ENCODE measurements around the gene EBLN2. TPM values are rescaled to one million over a fixed set of nuclear protein-coding genes. Genes with fewer than 3 reads are reported as not detected.

The EBLN2 gene
- total and polyA plus RNA-seq, 3 donors from 2014 or later: 1.9 to 12.8 (median 10.5) TPM

- H3K27ac ChIP-seq: no peak overlapping the region
- WGBS, 2 donors: 65 to 73% methylated on average over 20 of the region's 20 CpGs
- no peak for TF ChIP-seq CTCF (IDR thresholded peaks at IDR 0.05)
- no peak for TF ChIP-seq POLR2A (IDR thresholded peaks at IDR 0.05)
- no peaks in the 10 kb centered on the region for H3K36me3 ChIP-seq (ENCODE audit: low read depth, missing control alignments)
- no peaks in the 10 kb centered on the region for H3K4me1 ChIP-seq
- H3K9me3 ChIP-seq: no peaks in the 10 kb centered on the region
- peak overlapping the region in 1 of 2 donors; percentile 13 for H3K4me3 ChIP-seq
- intact Hi-C loops (cut with DNase I; ENCODE audit: low total_unique reads): no loop called here
- H3K27me3 ChIP-seq: no peaks in the 10 kb centered on the region
- DNase-seq: no peak
Observed at GRCh38 chr3:73110530-73110929, 49.1 kb downstream of the EBLN2 start.

Small RNA genes lying within 50 kb of the gene (small RNA-seq; reads per million reads assigned to genes)
- gene RNU2-64P: 0.09 to 0.37 reads per million in 2 donors
- 0 reads per million in 2 donors for gene RNU6-557P
- gene RNU7-19P: 0 reads per million in 2 donors

Other genes with a start within 250 kb of the EBLN2 start
- gene SHQ1, start 213.2 kb upstream of the EBLN2 start, total RNA-seq: 10 to 100 TPM; 21.2 to 26.9 TPM
- 20.1 TPM for gene SHQ1, start 213.2 kb upstream of the EBLN2 start, polyA plus RNA-seq (ENCODE audit: insufficient read depth, low read depth, low replicate concordance)
- gene GXYLT2, start 173.6 kb upstream of the EBLN2 start, total RNA-seq: 10 to 100 TPM; 17.6 to 27.8 TPM
- 9.7 TPM for gene GXYLT2, start 173.6 kb upstream of the EBLN2 start, polyA plus RNA-seq (ENCODE audit: insufficient read depth, low read depth, low replicate concordance)
- gene PPP4R2, start 64.8 kb upstream of the EBLN2 start, total RNA-seq: 10 to 100 TPM; 67.7 to 68.2 TPM
- 38.1 TPM for gene PPP4R2, start 64.8 kb upstream of the EBLN2 start, polyA plus RNA-seq (ENCODE audit: insufficient read depth, low read depth, low replicate concordance)

All from testis (tissue), 3 donors.